ENCODE results near the gene MOSMO. TPM values are rescaled to one million over a fixed set of nuclear protein-coding genes. Genes with fewer than 3 reads are reported as not detected.

Gene MOSMO
- total RNA-seq, 6 experiments from 2014 or later: 6.7 to 13.4 (median 7.5) TPM

DNA sequence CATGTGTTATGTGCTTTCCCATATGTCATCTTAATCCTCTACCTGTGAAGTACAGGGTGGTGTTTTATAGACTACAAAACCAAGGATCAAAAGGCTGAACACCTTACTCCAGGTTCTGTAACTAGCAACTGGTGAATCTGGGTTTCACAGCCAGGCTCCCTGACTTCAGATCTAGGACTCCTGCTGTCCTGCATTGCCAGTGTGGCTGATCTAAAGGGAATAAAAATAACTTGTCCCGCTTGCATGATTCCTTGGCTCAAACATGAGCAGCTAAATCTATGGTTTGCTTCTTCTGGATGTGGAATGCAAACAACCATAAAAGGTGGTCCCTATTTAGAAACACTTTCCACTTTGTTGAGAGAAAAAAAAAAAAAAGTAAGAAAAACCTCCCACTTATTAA lies 80.7 kb downstream of the MOSMO start:
- Histone ChIP-seq H3K9me3 (no peaks in the 10 kb centered on the region), H3K27ac (no peak overlapping the region), H3K36me3 (no peaks in the 10 kb centered on the region), H3K4me1 (no peaks in the 10 kb centered on the region), H3K27me3 (no peaks in the 10 kb centered on the region), H3K4me3 (no peak overlapping the region)
- intact Hi-C loops (cut with DNase I): no loop called here
- ATAC-seq: no peak
- no peak for DNase-seq
- WGBS (ENCODE audit: insufficient coverage, low coverage, low lambda C conversion rate, missing lambda C conversion rate): 89% methylated on average over 1 of the region's 1 CpG
- TF ChIP-seq, protein P1, sequence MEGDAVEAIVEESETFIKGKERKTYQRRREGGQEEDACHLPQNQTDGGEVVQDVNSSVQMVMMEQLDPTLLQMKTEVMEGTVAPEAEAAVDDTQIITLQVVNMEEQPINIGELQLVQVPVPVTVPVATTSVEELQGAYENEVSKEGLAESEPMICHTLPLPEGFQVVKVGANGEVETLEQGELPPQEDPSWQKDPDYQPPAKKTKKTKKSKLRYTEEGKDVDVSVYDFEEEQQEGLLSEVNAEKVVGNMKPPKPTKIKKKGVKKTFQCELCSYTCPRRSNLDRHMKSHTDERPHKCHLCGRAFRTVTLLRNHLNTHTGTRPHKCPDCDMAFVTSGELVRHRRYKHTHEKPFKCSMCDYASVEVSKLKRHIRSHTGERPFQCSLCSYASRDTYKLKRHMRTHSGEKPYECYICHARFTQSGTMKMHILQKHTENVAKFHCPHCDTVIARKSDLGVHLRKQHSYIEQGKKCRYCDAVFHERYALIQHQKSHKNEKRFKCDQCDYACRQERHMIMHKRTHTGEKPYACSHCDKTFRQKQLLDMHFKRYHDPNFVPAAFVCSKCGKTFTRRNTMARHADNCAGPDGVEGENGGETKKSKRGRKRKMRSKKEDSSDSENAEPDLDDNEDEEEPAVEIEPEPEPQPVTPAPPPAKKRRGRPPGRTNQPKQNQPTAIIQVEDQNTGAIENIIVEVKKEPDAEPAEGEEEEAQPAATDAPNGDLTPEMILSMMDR (IDR thresholded peaks at IDR 0.05): no peak
- no peak for TF ChIP-seq POLR2A (IDR thresholded peaks at IDR 0.05)

DNA sequence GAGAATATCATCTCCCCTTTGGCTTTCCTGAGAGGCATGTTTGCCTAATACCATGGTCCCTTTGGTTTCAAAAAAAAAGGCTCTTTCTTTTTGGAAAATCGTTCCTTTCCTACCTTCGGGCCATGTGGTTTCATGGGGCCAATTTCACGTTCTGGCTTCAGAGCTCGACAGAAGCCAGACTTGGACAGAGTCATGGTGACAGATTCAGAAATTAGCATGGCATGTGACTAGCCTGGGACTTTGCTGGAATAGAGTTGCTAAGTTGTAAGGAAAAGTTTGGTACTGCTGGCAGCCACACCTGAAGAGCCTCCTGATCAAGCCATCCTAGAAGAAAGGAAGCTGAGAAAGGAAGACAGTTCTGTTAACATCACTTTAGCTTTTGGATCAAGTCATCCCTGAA lies 82.0 kb downstream of the MOSMO start:
- Histone ChIP-seq H3K36me3 (no peaks in the 10 kb centered on the region), H3K4me1 (no peaks in the 10 kb centered on the region), H3K9me3 (no peaks in the 10 kb centered on the region), H3K27me3 (no peaks in the 10 kb centered on the region), H3K27ac (no peak overlapping the region), H3K4me3 (no peak overlapping the region)
- TF ChIP-seq, protein P1 (IDR thresholded peaks at IDR 0.05): no peak
- no peak for TF ChIP-seq POLR2A (IDR thresholded peaks at IDR 0.05)
- intact Hi-C loops (cut with DNase I): no loop called here
- 91% methylated on average over 4 of the region's 4 CpGs for WGBS (ENCODE audit: insufficient coverage, low coverage, low lambda C conversion rate, missing lambda C conversion rate)
- no peak for ATAC-seq
- DNase-seq: no peak

DNA sequence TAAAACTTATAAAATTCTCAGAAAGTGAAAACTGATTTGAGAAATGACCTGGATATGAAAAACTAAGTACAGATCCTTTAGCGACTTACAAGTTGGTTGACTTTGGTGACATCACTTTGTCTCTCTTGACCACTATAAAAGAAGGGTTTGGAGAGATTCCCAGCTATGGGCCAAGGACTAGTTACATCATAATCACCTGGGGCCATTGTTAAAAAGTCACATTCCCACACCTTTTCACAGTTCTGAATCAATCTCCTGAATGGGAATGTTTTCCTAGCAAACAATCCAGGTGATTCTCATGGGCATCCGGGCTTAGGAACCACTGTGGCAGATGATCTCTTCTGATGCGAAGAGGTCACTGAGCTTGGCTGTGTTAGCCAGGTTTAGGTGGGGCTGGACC lies 83.8 kb downstream of the MOSMO start:
- DNase-seq: no peak
- intact Hi-C loops (cut with DNase I): no loop called here
- 49% methylated on average over 2 of the region's 3 CpGs for WGBS (ENCODE audit: insufficient coverage, low coverage, low lambda C conversion rate, missing lambda C conversion rate)
- no peak overlapping the region for H3K4me3 ChIP-seq
- H3K36me3 ChIP-seq: no peaks in the 10 kb centered on the region
- no peak for ATAC-seq
- H3K27me3 ChIP-seq: no peaks in the 10 kb centered on the region
- no peaks in the 10 kb centered on the region for H3K9me3 ChIP-seq
- no peaks in the 10 kb centered on the region for H3K4me1 ChIP-seq
- no peak overlapping the region for H3K27ac ChIP-seq
- TF ChIP-seq, protein P1 (IDR thresholded peaks at IDR 0.05): no peak

DNA sequence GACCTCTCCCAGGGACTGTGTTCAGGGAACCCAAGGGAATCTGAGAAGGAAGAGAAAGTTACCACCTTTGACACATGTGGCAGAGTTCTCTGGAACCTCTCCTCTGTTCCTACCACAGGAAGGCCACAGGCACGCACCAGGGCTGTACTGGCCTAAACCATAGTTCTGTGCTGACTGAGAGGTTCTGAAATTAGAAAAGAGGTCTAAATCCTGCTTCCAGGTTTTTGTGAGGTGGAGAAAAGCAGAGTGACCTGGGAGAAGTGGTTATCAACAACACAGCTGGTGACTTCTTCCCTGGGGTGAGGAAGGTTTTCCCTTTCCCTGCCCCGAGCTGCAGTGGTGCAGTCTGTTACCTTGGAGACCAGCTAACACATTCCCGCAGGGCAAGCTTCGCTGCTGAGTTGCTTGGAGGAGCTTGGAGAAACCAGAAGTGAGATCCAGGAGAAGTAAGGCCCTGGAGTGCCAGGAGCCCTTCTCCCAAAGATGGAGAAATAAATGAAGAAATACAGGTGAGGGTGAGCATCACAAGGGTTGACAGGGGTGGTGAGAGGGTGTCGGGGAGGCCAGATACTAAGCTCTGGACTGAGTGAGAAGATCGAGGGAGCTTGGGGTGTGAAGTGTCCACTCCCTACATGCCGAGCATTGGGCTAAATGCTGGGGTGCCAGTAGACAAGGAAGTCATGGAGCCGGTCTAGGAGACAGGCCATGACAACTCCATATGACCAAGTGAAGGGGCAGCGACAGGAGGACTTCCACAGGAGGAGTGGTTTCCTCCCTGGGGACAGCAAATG lies 84.4 kb downstream of the MOSMO start, which contains the start of gene VWA3A:
Gene VWA3A (plus strand): TSS at position 399 of the 791 bp plus-strand sequence. CDS start 97 bp downstream, at position 496.
- WGBS (ENCODE audit: insufficient coverage, low coverage, low lambda C conversion rate, missing lambda C conversion rate): 40% methylated on average over 6 of the region's 9 CpGs
- no peak for ATAC-seq

More for the DNA sequence above, 84.4 kb downstream of the MOSMO start, which contains the start of gene VWA3A:
- Histone ChIP-seq H3K27ac (no peak within 1 kb of the TSS), H3K4me3 (no peak within 1 kb of the TSS), H3K9me3 (no peaks in the 10 kb centered on the region), H3K4me1 (no peaks in the 10 kb centered on the region), H3K36me3 (no peaks in the 10 kb centered on the region), H3K27me3 (no peaks in the 10 kb centered on the region)
- DNase-seq: no peak
- intact Hi-C loops (cut with DNase I): no loop called here
- TF ChIP-seq POLR2A (IDR thresholded peaks at IDR 0.05): no peak
- TF ChIP-seq, protein P1 (IDR thresholded peaks at IDR 0.05): no peak

Measured in right lobe of liver (tissue), 6 donors.